ENCODE measurements around the gene TEX44.

- TF ChIP-seq CTCF (IDR thresholded peaks at IDR 0.05; ENCODE audit: insufficient read depth, low read depth, low read length) = no peak
- TF ChIP-seq EZH2 (IDR thresholded peaks at IDR 0.05; ENCODE audit: insufficient read depth, low read length) = no peak
Observed at GRCh38 chr2:231568785-231569435, 23.8 kb upstream of the TEX44 start.

Data from astrocyte (in vitro differentiated cells and primary cell).